CD4-positive, alpha-beta T cell treated with Interleukin-21 for 1 hour (primary cell): ENCODE results near the gene DRAM1.
"Not testable (repeated sequence)": the region's sequence is repeated elsewhere in the genome, so short reads cannot be mapped to it uniquely, and the experiment has no call there.

ENCODE experiments used
- DNase-seq: peaks from one replicate; pipeline ENCODE4 v3.0.0-alpha.2; 2020

DRAM1 gene

DNA sequence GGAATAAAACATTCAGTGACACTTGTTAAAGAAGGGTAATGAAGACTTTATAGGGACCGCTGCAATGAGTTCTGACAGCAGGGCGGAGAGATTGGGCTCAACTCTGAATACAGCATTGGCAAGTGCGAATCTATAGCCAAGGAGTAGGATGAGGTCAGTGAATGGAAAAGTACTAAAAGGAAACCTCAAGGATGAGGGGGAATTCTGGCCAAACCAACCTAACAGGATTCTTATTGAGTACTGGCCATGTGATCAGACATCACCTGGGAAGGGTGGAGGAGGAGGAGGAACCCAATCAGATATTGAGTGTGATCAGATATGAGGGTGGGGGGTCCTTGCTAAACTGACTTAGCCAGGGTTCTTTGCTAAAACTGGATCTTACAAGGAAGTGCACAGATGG lies 31.0 kb downstream of the DRAM1 start:
- no peak for DNase-seq

- DNase-seq, result no peak
These were observed 32.3 kb downstream of the DRAM1 start for GRCh38 chr12:101909646-101910045.

GRCh38 chr12:101915841-101916240 lies 38.5 kb downstream of the DRAM1 start:
- no peak for DNase-seq

DNA sequence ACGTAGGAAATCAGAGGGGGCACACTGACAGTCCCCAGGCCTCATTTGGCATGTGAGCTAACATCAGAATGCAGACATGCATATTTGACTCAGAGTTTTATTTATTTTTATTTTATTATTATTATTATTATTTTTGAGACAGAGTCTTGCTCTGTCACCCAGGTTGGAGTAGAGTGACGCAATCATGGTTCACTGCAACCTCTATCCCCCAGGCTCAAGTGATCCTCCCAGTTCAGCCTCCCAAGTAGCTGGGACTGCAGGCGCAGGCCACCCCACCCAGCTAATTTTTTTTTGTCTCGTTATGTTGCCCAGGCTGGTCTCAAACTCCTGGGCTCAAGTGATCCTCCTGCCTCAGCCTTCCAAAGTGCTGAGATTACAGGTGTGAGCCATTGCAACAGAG lies 41.4 kb downstream of the DRAM1 start:
- not testable (repeated sequence) for DNase-seq

- DNase-seq, result no peak
These were observed 42.1 kb downstream of the DRAM1 start for GRCh38 chr12:101919447-101919846.

DNA sequence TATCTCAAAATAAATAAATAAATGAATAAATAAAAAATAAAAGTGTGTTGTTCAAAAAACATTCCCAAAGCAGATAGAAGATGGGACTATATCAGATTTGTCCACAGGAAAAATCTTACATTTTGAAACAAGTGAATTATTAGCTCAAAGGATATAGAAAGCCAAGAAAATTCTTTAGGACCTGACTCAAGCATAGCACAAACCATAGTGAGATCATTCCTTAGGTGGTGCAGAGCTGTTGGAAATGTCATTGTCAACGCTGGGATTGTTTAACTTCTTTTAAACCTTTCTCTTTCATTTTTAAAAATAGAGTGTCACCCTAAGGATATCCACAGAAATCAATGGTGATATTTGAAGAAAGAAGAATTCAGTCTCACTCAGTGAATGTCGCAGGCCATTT lies 43.5 kb downstream of the DRAM1 start:
- no peak for DNase-seq

- no peak for DNase-seq
These were observed 45.8 kb downstream of the DRAM1 start for GRCh38 chr12:101923045-101923718.

DNA sequence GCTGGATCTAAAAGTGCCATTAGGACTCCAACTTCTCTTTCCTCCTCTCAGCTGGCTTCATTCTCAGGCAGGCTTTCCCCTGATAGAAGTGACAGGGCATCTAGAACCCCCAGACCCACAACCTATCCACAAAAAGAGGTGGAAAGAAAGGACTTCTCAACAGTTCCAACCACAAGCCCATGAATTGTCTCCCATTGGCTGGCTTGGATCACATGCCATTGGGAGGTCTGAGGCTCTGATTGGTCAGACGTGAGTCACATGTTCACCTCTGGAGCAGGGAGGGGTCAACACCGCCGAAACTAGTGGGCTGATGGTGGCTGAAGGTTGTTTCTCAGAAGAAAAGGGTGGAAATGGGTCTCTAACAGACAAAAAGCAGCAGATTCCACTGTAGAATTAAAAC lies 47.2 kb downstream of the DRAM1 start:
- no peak for DNase-seq

DNA sequence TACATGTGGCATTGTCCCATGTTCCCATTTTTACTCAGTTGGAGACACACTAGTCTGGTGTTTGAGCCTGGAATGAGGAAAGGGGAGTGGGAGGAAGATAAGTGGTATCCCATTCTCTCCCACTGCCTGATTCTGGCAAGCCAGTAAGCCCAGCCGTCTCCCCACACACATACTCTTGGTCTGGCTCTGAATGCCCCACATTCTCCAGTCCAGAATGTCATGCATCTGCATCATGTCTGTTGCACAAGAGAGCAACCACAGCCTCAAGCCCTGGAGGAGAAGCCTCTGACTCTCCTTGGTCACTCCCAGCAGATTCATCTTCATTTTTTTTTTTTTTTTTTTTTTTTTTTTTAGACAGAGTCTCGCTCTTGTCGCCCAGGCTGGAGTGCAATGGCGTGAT lies 48.0 kb downstream of the DRAM1 start:
- no peak for DNase-seq

DNA sequence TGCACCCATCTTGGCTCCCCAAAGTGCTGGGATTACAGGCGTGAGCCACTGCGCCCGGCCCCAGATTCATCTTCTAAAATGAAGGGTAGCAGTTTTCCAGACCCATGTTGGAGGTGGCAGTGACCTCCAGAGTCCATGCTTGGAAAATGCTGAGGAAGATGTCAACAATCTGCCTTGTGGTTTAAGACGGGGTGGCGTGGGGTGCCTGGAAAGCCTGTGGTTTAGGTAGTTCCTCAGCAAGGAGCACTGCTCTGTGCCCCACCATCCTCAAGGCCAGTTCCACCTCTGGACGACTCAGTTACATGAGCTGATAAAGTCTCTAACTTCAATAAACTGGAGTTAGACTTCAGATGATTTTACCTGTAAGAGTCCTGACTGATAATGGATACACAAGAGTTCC lies 48.6 kb downstream of the DRAM1 start:
- no peak for DNase-seq

DNA sequence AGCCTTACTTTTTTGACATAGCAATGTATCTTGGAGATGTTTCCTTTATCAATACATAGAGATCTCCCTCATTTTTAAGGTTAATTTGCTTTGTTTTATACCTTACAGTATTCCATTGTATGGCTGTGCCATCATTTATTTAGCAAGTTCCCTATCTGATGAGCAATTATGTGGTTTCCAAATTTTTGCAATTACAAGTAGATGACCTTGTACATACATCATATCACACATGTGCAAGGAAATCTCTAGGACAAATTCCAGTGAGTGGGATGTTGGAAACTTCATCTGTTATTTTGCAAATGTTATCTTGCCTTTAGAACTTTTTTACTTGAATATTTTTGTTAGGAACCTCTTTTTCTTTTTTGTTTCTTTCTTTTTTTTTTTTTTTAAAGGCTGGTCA lies 49.7 kb downstream of the DRAM1 start:
- DNase-seq, result no peak

DNA sequence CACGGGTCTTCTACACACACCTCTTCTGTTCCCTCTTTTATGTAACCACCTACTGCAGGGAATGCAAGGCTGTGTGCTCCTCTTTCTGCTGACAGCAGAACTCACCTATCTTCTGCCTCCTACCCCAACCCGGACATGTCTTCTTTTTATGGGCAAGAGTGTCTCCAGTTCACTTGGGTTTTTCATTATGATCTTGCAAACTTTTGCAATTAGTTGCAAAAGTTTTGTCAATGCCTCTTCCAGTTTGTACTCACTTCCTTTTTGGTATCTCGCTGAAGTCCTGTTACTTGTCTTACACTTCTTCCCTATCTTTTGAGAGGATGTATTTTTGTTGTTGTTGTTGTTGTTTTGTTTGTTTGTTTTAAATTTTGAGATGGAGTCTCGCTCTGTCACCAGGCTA lies 50.6 kb downstream of the DRAM1 start:
- no peak for DNase-seq

DNA sequence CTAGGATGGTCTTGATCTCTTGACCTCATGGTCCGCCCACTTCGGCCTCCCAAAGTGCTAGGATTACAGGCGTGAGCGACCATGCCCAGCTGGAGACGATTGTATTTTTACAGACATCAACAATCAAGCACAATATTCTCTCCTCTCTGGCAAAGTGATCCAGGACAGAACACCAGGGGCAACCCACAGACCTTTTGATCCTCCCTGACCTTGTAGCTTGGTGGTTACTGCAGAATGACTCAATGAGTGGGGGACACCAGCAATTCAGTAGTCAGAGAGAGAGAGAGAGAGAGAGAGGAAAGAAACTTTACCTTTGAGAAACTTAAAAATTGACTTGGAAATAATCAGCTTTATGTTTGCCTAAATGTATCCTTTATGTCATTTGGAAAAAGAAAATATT lies 51.2 kb downstream of the DRAM1 start:
- no peak for DNase-seq

- no peak for DNase-seq
These were observed 52.1 kb downstream of the DRAM1 start for GRCh38 chr12:101929365-101930041.

- no peak for DNase-seq
These were observed 54.3 kb downstream of the DRAM1 start for GRCh38 chr12:101931498-101932326.

- no peak for DNase-seq
These were observed 56.6 kb downstream of the DRAM1 start for GRCh38 chr12:101933866-101934514.

DNA sequence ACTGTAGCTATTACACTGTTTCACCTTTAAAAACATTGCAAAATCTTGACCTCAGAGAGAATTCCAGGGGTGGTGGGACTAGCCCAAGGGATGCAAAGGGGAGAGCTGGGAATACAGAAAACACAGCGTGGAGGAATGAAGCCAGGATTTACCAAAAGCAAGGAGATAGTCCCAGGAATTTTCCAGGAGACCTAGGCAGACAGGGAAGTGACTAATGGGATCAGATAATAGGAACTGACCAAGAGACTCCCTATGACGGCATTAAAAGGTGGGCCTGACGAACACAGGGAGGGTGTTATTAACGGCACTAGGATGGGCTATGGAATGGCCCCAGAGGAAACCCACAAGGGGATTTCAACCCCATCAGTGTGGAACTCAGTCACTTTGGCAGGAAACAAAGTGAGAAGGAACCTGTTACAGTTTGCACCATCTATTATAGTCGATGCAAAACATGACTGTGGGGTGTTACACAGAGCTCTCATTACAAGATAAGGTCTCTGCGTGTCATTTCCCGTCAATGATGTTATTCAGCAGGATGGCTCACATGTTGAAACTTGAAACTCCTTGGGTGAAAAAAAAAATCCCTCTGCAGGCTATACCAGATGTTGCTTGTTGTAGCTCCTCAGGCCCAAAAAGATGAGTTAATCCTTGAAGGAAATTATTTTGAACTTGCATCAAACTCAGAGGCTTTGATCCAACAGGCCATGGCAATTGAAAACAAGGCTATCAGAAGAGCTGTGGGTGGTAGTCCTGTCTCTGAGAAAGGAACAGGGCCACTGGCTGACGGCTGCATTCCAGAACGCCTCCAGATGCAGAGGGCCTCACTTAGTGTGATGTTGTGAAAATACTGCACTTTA lies 58.7 kb downstream of the DRAM1 start:
- DNase-seq, result peak; percentile 7

DNA sequence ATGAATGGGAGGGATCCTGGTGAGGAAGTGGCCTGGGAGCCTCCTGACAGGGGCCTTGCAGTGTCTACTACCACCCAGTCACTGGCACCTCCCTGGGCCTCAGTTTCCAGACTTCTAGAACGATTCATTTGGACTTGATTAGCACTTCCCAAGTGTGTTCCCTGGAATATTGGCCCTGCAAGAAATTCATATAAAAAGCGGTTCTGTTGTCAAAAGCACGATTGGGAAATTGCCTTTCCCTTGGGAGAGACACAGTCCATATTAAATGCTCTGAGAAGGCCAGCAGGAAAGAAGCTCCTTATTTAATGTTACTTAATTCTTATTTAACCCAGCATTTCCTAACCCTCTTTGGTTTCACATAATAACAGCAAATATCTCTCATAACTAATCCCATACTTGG lies 61.9 kb downstream of the DRAM1 start:
- no peak for DNase-seq

DNA sequence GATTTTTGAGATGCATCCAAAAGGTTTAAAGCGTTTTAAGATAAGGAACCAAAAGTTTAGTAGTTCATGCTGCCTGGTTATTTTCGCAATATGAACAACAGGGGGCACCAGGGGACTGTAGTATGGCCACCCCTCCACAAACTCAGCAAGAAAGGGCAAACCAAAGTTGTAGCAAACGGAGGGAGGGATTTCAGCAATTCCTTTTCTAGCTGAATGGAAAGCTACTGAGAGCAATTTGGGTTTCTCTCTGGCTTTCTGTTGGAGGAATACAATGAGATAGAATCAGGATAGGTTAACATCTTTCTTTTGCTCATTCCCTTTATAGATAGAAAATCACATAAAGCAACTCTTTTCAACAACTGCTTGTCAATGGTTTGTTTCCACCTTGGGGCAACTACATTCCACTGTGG lies 62.5 kb downstream of the DRAM1 start:
- DNase-seq, result peak; percentile 65

- no peak for DNase-seq
These were observed 63.1 kb downstream of the DRAM1 start for GRCh38 chr12:101940400-101940950.

- no peak for DNase-seq
These were observed 64.2 kb downstream of the DRAM1 start for GRCh38 chr12:101941306-101942249.
